GM21619 (cell line): ENCODE results near the gene COLGALT1.

Source experiments
- ATAC-seq: cut with Tn5 transposase; IDR thresholded peaks from one replicate; pipeline ENCODE4 v1.9.1; 2021; ENCODE audit not compliant: unreplicated experiment

The COLGALT1 gene

GRCh38 chr19:17618281-17618903 lies 62.9 kb downstream of the COLGALT1 start:
- no peak for ATAC-seq

- ATAC-seq = no peak
These were observed 63.5 kb downstream of the COLGALT1 start for GRCh38 chr19:17618936-17619335.

GRCh38 chr19:17620696-17621095 lies 65.2 kb downstream of the COLGALT1 start:
- ATAC-seq = no peak

GRCh38 chr19:17623224-17623935 lies 67.9 kb downstream of the COLGALT1 start:
- no peak for ATAC-seq

- no peak for ATAC-seq
These were observed 69.0 kb downstream of the COLGALT1 start for GRCh38 chr19:17624314-17624991.

- no peak for ATAC-seq
These were observed 69.6 kb downstream of the COLGALT1 start for GRCh38 chr19:17625043-17625442.

GRCh38 chr19:17625980-17626379 lies 70.5 kb downstream of the COLGALT1 start:
- ATAC-seq = no peak

- ATAC-seq = no peak
These were observed 71.1 kb downstream of the COLGALT1 start for GRCh38 chr19:17626456-17627015.

GRCh38 chr19:17627161-17627560 lies 71.7 kb downstream of the COLGALT1 start:
- ATAC-seq = no peak

GRCh38 chr19:17627921-17628320 lies 72.5 kb downstream of the COLGALT1 start:
- ATAC-seq = no peak

GRCh38 chr19:17629760-17630159 lies 74.3 kb downstream of the COLGALT1 start:
- no peak for ATAC-seq

- no peak for ATAC-seq
These were observed 77.1 kb downstream of the COLGALT1 start for GRCh38 chr19:17632577-17632976.
